ENCODE measurements around the gene CSRP3. TPM values are rescaled to one million over a fixed set of nuclear protein-coding genes. Genes with fewer than 3 reads are reported as not detected.

Gene CSRP3
- total RNA-seq, 1 donor from 2014 or later, result not detected

DNA sequence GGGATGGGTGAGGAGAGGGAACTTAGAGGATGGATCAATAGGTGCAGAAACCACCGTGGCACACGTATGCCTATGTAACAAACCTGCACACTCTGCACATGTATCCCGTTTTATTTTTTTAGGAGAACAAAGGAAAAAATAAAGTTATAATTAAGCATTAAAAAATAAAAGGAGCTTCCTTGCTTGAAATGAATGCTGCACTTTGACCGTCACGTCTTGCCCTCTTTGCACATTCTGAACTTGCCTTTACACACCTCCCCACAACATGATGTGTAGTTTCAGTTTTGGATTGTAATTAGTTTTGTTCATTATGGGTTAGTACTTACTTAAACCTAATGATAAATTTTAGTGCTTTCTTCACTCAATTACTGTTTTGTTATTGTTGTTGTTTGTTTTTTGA is 3.1 kb upstream of the CSRP3 start:
- TF ChIP-seq CTCF (IDR thresholded peaks at IDR 0.05), result no peak
- DNase-seq (ENCODE audit: low spot score), result no peak
- Mint-ChIP-seq H3K4me3 (ENCODE audit: unreplicated experiment) (no peak overlapping the region), H3K4me1 (ENCODE audit: low read depth) (peaks cover 29% of the 10 kb centered on the region), H3K36me3 (ENCODE audit: low read depth) (no peaks in the 10 kb centered on the region), H3K27me3 (ENCODE audit: low read depth) (peaks cover 28% of the 10 kb centered on the region), H3K27ac (ENCODE audit: unreplicated experiment) (no peak overlapping the region), H3K9me3 (ENCODE audit: low read depth) (no peaks in the 10 kb centered on the region)

- Mint-ChIP-seq H3K27ac (ENCODE audit: unreplicated experiment) (peak overlapping the region; percentile 85), H3K27me3 (ENCODE audit: low read depth) (no peaks in the 10 kb centered on the region), H3K4me3 (ENCODE audit: unreplicated experiment) (no peak overlapping the region), H3K4me1 (ENCODE audit: low read depth) (peaks cover 27% of the 10 kb centered on the region), H3K36me3 (ENCODE audit: low read depth) (no peaks in the 10 kb centered on the region), H3K9me3 (ENCODE audit: low read depth) (no peaks in the 10 kb centered on the region)
- TF ChIP-seq CTCF (IDR thresholded peaks at IDR 0.05), result no peak
- no peak for DNase-seq (ENCODE audit: low spot score)
Measured at GRCh38 chr11:19200410-19201201, 1.2 kb downstream of the CSRP3 start.

DNA sequence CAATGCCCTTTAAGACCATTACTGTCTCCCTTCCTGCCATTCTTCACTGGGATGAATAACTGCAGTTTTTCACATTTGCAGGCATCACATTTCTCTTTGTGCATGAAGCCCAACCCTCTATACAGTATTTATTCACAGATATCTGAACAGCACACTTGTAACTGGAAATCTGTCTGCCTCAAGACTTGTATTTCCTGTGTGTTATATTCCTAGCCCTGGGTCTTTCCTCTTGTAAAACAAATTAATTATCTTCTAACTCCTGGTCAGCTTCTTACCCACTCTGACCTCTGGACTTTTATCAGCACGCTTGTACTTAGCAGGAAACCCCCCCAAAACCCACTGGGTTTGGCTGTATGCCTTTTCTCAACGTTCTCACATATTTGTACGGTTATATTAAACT is 2.0 kb downstream of the CSRP3 start:
- Mint-ChIP-seq H3K4me3 (ENCODE audit: unreplicated experiment) (no peak overlapping the region), H3K9me3 (ENCODE audit: low read depth) (no peaks in the 10 kb centered on the region), H3K27me3 (ENCODE audit: low read depth) (no peaks in the 10 kb centered on the region), H3K27ac (ENCODE audit: unreplicated experiment) (peak overlapping the region; percentile 23), H3K4me1 (ENCODE audit: low read depth) (peaks cover 27% of the 10 kb centered on the region), H3K36me3 (ENCODE audit: low read depth) (no peaks in the 10 kb centered on the region)
- DNase-seq (ENCODE audit: low spot score), result no peak
- no peak for TF ChIP-seq CTCF (IDR thresholded peaks at IDR 0.05)

DNA sequence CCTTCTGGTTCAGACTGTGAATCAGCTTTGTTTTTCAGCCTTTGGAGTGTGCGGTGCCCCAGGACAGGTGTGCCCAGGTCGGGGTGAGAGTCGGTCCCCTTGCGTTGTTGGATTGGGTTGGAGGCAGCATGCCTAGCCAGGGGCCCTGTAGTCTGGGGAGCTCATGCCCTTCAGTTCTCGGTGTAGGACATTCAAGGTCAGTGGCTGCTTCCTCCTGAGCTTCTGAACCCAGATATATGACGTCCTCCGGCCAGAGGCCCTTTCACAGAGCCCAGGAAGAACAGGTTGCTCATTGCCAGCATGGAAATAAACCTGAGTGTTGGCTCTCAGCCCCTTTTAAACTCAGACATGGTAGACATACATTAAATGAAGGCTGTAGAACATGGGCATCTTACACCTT is 2.7 kb downstream of the CSRP3 start:
- DNase-seq (ENCODE audit: low spot score), result no peak
- no peaks in the 10 kb centered on the region for H3K27me3 Mint-ChIP-seq (ENCODE audit: low read depth)
- H3K27ac Mint-ChIP-seq (ENCODE audit: unreplicated experiment), result no peak overlapping the region
- TF ChIP-seq CTCF (IDR thresholded peaks at IDR 0.05), result no peak
- H3K9me3 Mint-ChIP-seq (ENCODE audit: low read depth), result no peaks in the 10 kb centered on the region
- H3K4me1 Mint-ChIP-seq (ENCODE audit: low read depth), result peaks cover 27% of the 10 kb centered on the region
- H3K4me3 Mint-ChIP-seq (ENCODE audit: unreplicated experiment), result no peak overlapping the region
- no peaks in the 10 kb centered on the region for H3K36me3 Mint-ChIP-seq (ENCODE audit: low read depth)

GRCh38 chr11:19196432-19196831 is 5.4 kb downstream of the CSRP3 start:
- TF ChIP-seq CTCF (IDR thresholded peaks at IDR 0.05), result no peak
- Mint-ChIP-seq H3K4me1 (ENCODE audit: low read depth) (peaks cover 19% of the 10 kb centered on the region), H3K36me3 (ENCODE audit: low read depth) (no peaks in the 10 kb centered on the region), H3K4me3 (ENCODE audit: unreplicated experiment) (no peak overlapping the region), H3K27me3 (ENCODE audit: low read depth) (no peaks in the 10 kb centered on the region), H3K9me3 (ENCODE audit: low read depth) (no peaks in the 10 kb centered on the region), H3K27ac (ENCODE audit: unreplicated experiment) (no peak overlapping the region)
- DNase-seq (ENCODE audit: low spot score), result no peak
